Activated T-cell treated with anti-CD3 and anti-CD28 coated beads, Interleukin-2, amount 50 U/mL, for 48 hours (primary cell): ENCODE measurements around the gene ECM2.

Source experiments
- DNase-seq, 2 experiments: peaks; one replicate each; pipeline ENCODE4 v3.0.0-alpha.2; 2020

Gene ECM2

DNA sequence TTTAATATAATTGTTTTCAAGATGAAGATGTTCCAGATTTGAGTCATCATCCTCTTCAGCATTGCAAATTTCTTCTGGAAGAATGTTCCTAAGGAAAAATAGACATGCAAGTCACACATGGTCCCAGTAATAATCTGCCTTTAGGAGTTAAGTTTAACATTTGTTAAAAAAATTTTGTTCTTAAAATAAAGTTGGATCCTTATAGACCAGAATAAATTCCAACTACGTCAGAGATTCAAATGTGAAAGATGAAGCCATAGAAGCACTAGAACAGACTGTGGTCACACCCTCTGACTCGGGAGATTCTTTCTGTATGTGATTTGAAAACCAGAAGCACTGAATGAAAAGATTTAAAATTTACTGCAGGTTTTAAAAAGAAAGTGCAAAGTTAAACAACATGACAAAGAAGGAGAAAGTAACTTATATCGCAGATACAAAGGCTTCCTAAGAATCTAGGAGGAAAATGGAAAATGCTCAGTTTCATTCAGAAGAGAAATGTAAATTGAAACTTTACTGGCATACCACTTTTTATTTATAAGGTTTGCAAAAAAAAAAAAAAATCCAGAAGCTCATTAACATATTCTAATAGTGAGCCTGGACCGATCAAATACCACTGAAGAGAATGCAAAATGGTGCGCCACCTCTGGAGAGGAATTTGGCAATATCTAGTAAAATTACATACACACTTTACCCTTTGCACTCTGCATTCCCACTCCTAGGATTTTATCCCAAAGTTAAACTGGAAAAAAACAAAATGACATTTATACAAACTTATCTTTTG lies 39.2 kb downstream of the ECM2 start:
- DNase-seq = no peak

DNA sequence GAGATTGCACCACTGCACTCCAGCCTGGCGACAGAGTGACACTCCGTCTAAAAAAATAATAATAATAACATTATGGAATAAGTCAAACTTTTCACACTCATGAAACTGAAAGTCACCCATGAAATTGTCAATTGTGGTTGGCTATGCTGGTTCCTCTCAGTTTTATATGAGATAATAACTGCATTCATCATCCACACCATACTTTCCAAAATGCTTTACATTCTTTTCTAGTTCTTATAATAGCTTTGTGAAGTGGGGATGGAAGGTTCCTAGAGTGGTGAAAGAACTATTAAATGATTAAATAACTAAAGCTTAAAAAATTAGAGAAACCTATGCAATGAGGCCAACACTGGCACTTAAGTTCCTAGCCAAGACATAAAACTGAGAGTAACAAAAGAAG lies 40.9 kb downstream of the ECM2 start:
- DNase-seq = no peak

DNA sequence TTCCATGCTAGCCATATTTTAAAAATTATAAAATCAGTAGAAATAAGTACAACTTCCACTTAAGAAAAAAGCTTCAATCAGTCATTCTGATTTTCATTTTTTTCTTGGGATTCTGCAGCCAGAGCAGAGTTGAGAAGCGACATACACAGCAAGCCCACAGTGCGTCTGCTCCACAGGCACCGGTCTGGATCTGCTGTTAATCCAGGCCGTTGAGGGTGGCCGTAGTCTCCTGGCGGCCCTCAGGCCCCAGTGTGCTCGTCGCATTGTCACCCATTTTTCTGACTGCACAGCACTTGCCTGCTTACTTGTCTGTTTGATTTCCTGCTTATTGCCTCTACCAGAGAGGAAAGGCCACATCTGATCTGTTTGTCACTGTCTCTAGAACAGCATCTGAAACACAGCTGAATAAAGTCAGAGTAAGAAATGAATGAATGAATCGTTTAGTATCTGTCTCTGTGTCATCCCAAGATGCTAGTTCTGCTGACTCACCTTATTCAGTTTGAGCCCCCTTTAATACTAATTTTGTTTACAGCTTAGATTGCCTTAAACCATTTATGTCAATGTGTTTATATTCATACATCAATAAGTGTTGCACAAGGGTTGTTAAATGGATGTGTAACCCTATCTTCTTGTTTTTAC lies 41.9 kb downstream of the ECM2 start:
- no peak for DNase-seq

DNA sequence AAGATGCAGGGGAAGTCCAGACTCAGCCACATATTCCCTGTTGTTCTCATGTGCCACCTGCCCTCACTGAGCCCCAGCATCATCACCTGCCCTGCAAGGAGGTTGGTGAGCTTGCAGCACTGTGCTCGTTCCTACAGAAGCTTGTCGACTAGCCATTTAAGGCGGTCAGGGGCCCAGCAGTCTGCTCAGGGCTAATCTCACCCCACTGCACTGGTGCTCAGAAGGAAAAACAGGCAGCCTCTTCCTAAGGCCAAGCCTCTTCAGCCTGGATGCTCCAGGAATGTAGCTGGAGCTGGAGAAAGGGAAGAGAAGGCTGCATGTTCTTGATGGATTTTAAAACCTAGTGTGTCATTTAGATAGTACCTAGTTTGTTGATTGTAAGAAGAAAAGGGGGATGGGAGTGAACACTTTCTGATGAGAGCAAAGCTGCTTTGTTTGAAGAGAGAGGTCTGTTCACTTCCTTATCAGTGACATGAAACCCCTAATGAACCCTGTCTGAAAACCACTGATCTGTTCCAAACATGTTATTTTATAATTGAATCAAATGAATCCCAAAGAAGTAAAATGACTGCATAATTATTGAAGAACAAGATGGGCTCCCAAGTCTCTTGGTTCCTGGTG lies 42.9 kb downstream of the ECM2 start:
- DNase-seq = no peak

DNA sequence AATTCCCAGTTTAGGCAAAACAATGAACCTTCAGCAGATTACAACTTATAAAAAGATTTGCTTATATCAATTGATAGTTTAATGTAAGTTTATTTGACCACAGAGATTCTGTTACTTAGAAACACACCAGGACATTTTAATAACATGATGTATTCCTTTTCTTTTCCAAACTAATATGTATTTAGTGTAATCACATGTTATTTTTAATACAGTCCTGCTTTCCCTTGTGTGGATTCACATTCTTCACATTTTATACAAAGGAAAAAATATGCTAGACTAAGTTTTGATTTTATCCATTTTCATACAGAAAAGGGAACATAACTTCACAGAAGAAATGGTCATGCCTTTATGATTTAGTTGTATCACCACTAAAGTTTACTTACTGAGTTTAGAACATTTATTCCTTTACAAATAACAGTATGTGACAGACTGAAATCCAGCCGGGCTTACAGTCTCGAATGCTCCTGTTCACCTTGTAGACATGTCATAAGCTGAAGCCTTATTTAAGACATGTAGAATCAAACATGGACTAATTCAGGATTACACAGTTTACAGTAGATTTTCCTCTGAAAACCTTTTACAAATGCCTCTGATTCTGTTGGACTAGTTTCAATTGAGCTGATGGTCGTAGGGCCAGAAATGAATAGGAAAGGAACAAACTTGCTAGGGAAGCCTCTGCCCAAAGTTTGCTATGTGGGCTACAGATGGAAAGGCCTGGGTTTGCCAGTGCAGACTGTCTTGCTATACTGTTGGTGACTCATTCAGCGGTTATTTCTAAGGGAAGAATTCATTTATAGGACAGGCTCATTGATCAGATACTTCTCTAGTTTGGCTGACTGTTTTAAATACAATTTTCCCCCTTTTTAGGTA lies 46.9 kb downstream of the ECM2 start:
- DNase-seq = no peak

DNA sequence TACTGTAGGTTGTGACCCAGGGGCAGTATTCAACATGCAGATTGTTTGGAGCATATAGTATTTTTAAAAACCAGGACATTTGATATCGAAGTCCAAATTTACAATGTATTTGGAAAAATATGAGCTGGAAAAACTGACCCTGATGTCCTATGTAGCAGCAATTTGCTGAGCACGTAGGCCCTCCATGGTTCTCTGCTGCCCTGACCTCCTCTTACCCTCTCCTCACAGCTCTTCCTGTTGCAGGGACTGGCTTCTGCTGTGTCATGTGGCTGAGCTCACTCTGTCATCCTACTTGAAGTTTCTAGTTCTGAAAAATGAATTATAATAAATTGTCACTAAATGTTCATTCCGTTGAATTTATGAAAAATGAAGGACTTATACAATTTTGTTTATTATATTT lies 49.4 kb downstream of the ECM2 start:
- no peak for DNase-seq

DNA sequence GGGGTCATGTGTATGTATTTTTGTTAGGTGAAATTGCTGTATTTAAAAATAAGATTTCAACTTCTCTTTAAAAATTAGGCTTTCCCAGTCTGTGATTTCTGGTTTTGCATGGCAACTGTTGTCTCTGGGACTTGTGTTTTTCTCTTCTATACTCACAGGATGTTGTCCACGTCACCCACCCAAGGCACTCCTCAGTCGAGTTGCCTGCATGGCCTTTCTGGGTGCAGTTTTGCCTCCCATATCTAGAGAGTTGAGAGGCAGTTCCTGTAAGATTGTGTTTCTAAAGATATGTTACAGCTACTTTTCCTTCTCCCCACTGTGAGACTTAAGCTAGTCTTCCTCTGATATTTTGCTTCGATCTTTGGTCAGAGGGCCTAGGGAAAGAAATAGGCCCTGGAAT lies 51.2 kb downstream of the ECM2 start:
- no peak for DNase-seq

DNA sequence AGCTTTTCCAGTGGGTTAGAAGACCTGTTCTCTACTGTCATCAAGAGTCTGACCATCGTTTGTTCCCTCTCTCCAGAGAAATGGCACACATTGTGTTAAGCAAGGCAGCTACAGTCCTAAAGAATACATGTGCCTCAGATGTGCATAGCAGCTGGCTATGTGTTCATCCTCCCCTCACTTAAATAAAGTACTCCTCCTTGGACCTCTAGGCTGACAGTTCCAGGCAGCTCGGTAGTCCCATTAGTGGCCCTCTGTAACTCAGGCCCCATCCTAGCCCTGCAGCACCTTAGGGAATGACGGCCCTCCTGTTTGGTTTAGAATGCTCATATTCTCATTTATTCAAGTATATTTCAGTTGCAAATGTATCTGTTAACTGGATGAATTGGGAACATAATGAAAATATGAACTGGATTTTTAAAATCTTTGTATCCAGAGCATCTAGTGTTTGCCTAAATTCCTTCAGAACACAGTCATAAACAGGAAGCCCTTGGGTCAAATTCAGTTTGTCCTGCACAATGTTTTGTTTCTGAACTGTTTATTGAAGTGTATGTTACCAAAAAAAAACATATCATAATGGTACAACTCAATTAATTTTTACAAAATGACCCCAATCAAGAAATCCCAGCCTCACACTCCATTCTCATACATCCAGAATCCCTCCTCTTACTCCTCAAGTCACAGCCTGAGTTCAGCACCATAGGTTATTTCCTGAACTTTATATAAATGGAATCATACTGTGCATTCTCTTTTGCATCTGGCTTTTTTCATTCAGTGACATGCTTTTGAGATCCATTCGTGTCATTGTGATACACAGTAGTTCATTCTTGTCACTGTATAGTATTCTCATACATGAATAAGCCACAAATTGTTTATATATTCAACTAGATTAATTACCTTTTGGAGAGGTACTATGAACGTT lies 51.9 kb downstream of the ECM2 start:
- DNase-seq = no peak

DNA sequence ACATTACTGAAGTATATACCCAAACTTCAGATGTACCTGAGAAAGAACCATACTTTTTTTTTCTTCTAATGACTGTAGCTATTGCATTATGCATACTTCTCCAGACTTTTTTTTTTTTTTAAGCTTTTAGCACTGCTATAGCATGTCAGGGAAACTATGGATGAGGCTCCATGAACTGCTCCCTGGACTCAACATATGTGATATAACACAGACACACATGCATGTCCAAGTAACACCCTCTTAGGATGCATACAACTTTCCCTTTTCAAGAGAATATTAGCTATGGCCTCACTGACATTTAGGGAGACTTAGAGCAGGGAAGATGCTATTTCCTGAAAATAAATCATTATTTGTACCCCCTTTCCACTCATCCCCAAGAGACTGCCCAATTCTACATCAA lies 53.0 kb downstream of the ECM2 start:
- no peak for DNase-seq

DNA sequence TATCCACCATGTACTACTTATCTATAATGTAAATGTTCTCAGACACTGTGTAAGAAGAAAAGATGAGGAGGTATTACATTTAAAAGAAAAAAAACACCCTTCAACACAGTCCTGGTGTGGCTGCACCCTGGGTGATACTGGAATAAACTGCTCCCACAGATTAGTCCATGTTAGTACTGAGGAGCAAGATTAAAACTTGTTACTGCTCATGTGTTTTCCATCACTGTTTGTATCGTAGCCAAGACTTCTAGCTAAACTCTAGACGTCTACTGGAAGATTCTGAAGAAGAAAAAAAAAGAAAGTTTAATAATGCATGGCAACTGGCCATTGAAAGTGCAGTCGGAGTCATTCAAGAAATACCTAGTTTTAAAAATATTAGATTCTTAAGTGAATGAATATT lies 53.5 kb downstream of the ECM2 start, which contains the start of gene ASPN:
ASPN (minus strand) TSS at position 178 of the 400 bp plus-strand sequence.
- no peak for DNase-seq

DNA sequence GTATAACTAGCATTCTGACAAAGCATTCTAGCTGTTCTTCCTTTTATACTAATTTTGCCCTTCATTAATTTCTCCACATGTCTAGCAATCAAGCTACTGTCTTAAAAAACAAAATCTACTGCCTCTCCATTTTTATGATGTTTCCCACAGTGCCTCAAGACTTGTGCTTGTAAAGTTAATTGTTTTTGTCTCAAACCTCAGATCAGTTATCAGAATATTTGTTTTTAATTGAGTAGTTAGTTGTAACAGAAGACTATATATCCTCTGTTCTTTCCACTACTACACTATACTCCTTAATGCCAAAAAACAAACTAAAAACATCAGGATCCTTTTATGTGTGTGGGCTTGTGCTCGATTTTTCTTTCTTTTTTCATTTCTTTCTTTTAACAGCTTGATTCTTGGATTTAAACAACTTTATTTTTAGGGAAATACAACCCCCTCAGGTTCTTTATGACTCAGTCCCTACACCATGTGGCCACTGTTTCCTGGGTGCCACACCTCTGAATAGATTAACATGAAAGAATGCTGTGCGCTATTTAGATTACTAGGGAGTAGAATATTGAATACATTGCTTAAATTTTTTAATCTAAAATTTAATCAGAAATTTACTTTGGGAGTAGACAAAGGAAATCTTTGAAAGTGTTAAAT lies 54.7 kb downstream of the ECM2 start:
- no peak for DNase-seq

DNA sequence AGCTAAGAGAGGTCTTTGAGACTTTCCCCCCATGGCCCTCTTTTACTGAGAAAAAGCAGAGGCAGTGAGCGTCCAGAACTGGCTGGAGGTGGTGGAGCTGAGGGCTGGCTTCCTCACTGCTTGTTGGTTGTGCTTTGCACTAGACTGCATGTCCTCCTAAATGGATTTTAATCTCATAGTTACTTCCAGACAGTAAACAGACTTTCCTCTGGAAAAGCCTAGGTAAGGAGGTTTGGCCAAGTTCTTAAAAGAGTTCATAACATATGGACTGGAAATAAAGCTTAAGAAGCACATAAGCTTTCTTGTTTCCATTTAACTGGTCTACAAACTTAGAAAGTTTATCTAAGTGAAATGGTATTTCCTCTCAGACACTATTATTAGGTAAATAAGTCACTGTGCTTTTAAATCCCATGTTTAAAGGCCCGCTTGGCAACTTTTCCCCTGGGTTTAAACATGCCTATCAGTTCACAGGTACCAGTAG lies 55.5 kb downstream of the ECM2 start:
- no peak for DNase-seq

DNA sequence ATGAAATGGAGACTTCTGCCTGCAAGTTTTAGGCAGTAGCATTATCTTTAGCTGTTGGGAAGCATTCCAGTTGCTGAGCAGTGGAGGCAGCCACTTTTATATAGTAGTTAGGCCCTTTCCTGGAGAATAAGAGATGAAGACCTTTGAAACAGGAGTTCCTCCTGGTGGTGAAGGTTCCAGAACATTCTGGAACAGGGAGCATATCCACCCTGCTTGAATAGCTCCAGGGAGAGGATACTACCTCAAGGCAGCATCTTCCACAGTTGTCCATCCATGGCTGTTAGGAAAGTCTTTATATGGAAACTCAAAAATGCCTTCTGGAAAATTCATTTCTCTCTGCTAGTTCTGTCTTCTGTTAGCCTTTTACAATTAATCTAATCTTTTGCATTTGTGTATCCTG lies 56.4 kb downstream of the ECM2 start:
- DNase-seq = no peak

DNA sequence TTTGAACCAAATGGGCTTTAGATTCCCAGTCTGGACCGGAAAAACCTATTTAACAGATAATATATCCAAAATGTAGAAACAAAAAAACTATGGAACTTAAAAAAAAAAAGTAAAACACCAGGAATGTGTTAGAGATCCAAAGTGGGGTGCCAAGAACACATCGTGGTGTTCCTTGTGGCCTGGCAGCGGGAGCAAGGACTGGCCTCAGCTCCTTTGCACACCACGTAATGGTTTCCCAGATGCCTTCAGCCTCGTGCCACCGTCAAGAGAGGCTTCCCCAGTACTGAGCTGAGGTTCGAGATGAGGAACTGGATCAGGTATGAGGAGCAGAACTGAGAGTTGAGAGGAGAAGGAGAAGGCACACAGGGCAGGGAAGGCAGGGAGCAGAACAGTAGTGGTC lies 57.0 kb downstream of the ECM2 start:
- no peak for DNase-seq

DNA sequence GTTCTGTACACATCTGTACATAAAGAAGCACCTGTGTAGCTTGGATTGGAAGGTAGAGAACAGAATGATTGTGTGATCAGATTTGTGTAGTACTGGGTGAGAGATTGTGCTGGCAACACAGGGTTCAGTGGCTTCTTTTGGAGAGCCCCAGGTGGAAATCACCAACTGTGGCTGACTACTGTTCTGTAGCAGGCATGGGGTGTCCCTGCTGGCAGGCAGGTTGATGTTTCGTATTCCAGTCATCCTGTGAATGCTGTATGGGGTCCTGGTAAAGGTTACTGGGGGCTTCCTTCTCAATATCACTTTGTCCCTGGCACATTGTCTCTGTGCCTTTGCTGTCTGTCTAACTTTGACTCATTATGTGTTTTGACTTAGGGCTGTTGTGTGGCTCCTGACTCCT lies 58.8 kb downstream of the ECM2 start:
- DNase-seq = no peak

DNA sequence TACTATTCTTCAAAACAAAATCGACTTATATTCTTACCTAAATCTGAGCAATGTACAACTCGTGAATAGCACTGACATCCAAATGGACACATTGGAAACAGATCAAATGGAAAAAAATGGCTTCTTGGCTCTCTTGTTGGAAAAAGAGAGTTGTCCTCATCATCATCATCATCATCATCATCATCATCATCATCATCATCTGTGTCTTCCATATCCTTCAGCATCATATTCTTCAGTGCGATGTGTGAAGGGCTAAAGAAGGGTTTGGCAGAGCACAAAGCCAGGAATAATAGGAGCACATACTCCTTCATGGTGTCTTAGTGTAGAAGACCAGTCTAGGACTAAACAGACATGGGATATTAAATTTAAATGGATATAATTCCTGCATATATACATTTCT lies 61.2 kb downstream of the ECM2 start:
- no peak for DNase-seq

DNA sequence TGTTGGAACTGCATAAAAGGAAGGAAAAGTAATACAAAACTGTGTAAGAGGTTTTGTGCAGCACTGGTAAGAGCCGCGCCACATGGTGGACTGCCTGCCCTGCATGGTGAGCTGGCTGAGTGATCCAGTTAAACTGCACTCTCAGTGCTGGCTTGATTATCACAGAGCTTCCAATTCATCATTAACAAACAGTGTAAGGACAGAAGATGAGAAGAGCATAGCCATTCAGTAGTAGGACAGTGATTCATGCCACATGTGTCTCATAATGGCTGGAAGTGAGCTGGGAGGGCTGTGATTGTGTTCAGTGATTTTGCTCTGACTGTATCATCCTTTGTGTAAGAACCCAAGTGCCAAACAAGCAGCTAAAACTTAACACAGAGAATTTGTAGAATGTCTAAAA lies 67.6 kb downstream of the ECM2 start:
- no peak for DNase-seq

DNA sequence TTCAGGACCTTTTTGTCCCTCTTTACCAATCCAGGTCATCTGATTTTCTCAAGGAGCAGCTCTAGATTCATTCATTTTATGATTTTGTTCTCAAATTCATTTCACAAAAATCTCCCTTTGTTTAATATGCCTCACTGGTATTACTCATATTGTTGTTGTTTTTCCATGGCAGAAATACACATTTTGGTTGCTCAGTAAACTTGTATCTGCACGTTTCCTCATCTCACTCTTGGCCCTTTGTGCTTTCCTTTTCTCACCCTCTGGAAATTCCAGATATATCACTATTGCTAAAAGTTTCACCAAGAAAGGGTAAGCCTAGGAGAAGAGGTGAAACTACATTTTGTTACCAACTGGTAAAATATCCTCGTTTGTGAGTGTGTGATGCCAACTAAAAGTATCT lies 68.3 kb downstream of the ECM2 start:
- no peak for DNase-seq

DNA sequence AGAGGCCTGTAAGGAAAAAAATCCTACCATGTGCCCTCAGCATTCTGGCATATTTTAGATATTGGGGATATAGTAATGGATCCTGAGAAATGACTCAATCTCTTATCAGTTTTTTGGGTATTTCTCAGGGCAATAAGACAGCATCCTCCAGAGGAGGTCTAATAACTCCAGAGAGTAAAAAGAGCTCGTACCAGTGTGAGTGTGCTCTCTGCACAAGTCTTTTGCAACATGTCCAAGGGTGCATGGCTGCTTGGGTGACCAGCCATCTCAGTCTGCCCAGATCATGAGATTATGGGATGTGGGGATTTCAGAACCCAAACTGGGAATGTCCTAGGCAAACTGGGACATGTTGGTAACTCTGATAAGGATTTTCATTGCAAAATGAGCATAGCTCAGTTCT lies 68.7 kb downstream of the ECM2 start:
- DNase-seq = no peak

DNA sequence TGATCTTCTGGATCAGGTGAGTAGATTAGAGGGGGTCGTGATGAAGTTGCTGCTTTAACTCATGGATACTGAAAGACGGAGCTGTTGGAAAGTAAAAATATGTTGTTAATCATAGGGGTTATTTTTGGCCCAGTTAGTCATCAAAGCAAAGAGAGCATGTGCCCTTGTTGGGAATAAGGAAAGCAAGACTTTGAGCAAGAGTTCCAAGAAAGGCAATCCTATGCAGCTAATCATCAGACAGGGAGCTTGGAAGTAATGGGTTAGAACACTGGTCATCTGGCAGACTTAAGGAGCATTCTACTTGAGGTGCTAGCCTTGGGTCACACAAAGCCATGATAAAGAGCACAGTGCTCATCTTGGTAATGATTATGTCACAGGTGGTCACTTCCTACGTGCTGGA lies 71.8 kb downstream of the ECM2 start:
- no peak for DNase-seq

DNA sequence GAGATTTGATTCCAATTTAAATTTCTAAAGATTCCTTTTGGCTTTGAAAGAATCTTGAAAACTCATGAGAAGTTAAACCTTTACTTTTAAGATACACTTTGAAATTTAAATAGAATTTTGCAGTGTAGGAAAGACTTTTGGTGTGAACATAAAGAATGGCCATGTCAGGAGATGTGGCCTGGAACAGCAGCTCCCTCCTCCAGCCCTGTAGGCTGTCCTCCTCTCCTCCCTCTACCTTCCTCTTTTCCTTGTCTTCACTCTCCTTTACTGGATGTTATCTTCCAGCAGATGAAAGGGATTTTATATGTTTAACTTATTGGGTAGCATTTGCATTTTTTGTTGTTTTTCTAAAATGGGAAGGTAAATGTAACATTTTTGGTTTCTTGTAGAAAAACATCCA lies 72.4 kb downstream of the ECM2 start:
- DNase-seq = no peak

DNA sequence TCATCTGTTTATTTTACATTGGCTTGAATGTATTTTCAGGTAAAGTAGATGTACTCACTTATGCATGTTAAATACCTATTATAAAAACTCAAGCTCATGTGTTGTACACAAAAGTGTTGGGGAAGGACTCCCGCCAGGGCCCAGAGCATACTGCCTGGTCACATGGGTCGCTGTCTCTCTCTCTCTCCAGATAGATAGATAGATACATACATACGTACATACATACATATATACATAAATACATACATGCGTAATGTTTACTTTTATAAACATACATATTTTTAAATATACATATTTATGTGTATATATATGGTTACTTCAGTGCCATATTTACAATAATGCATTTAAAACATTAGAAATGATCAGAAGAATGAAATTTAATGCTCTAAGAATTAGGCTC lies 78.2 kb downstream of the ECM2 start:
- DNase-seq = no peak
